Ishikawa (cell line): ENCODE results near the gene CDK16.

Experiments used
- CEBPB ChIP-seq: IDR thresholded peaks from 2 replicates; pipeline ENCODE4 v1.6.1; 2012
- CREB1 ChIP-seq: IDR thresholded peaks from 2 replicates; pipeline ENCODE4 v1.6.1; 2012; ENCODE audit warnings: low read depth
- EGR1 ChIP-seq: IDR thresholded peaks from 2 replicates; pipeline ENCODE4 v1.6.1; 2012
- EP300 ChIP-seq: IDR thresholded peaks from 2 replicates; pipeline ENCODE4 v1.6.1; 2012; ENCODE audit warnings: borderline replicate concordance
- FOXM1 ChIP-seq: IDR thresholded peaks from 2 replicates; pipeline ENCODE4 v1.6.1; 2012; ENCODE audit warnings: low read depth, borderline replicate concordance
- NFIC ChIP-seq: IDR thresholded peaks from 2 replicates; pipeline ENCODE4 v1.6.1; 2012
- RAD21 ChIP-seq: IDR thresholded peaks from 2 replicates; pipeline ENCODE4 v1.6.1; 2012; ENCODE audit warnings: low read depth
- REST ChIP-seq: IDR thresholded peaks from 2 replicates; pipeline ENCODE4 v1.6.1; 2012; ENCODE audit warnings: low read depth, mild to moderate bottlenecking
- TAF1 ChIP-seq: IDR thresholded peaks from 2 replicates; pipeline ENCODE4 v1.6.1; 2012; ENCODE audit warnings: low read depth, mild to moderate bottlenecking
- TCF12 ChIP-seq: IDR thresholded peaks from 2 replicates; pipeline ENCODE4 v1.6.1; 2012; ENCODE audit warnings: low read depth
- TEAD4 ChIP-seq: IDR thresholded peaks from 2 replicates; pipeline ENCODE4 v1.6.1; 2012
- YY1 ChIP-seq: IDR thresholded peaks from 2 replicates; pipeline ENCODE4 v1.6.1; 2012; ENCODE audit warnings: low read depth
- ZBTB7A ChIP-seq: IDR thresholded peaks from 2 replicates; pipeline ENCODE4 v1.6.1; 2012; ENCODE audit warnings: low read depth
- TF ChIP-seq, protein P1 (sequence below): IDR thresholded peaks from 2 replicates; pipeline ENCODE4 v1.6.1; 2012
- TF ChIP-seq, protein P2 (sequence below): IDR thresholded peaks from 2 replicates; pipeline ENCODE4 v1.6.1; 2012

CDK16 gene

DNA sequence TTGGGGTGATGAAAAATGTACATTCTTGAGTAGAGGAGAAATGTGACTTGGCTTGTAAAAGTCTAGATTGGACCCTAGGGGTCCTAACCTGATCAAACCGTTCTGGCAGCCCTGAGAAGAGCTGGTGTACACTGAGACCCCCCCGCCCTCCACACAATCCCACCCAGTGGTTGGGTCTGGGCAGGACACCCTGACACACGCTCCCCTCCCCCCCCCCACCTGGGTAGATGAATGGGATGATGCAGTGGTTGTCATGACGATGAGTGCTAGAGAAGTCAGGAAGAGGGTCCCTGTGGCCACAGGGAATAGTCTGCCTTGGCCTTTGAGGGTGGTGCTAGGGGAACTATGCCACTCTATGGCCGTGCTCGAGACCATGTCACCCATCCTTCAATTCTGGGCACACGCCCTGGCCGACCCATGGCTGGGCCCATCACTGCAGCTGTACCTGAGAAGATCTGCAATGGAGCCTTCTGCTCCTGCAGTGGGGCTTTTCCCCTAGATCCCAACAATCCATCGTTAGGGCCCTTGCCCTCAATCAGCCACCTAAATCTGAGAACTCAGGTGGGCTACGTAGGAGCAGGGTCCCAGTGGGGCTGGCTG lies 4.4 kb downstream of the CDK16 start:
- no peak for TF ChIP-seq TEAD4
- TF ChIP-seq TCF12, result no peak
- TF ChIP-seq CEBPB, result no peak
- no peak for TF ChIP-seq EP300
- no peak for TF ChIP-seq TAF1
- no peak for TF ChIP-seq FOXM1
- TF ChIP-seq, protein P1, sequence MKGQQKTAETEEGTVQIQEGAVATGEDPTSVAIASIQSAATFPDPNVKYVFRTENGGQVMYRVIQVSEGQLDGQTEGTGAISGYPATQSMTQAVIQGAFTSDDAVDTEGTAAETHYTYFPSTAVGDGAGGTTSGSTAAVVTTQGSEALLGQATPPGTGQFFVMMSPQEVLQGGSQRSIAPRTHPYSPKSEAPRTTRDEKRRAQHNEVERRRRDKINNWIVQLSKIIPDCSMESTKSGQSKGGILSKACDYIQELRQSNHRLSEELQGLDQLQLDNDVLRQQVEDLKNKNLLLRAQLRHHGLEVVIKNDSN, result no peak
- TF ChIP-seq NFIC, result no peak
- TF ChIP-seq REST, result no peak

GRCh38 chrX:47223476-47224250 lies 5.2 kb downstream of the CDK16 start:
- TF ChIP-seq TAF1, result no peak
- no peak for TF ChIP-seq NFIC
- TF ChIP-seq EGR1, result no peak
- TF ChIP-seq, protein P1, result no peak
- no peak for TF ChIP-seq CREB1
- TF ChIP-seq ZBTB7A, result no peak
- TF ChIP-seq REST, result no peak
- no peak for TF ChIP-seq EP300
- no peak for TF ChIP-seq TCF12
- TF ChIP-seq TEAD4, result no peak
- no peak for TF ChIP-seq RAD21
- TF ChIP-seq YY1, result no peak
- no peak for TF ChIP-seq FOXM1
- TF ChIP-seq, protein P2, sequence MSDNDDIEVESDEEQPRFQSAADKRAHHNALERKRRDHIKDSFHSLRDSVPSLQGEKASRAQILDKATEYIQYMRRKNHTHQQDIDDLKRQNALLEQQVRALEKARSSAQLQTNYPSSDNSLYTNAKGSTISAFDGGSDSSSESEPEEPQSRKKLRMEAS, result no peak
- TF ChIP-seq CEBPB, result no peak

- no peak for TF ChIP-seq RAD21
- no peak for TF ChIP-seq CEBPB
- TF ChIP-seq TCF12, result no peak
- TF ChIP-seq FOXM1, result no peak
- TF ChIP-seq NFIC, result no peak
- TF ChIP-seq YY1, result no peak
- TF ChIP-seq TAF1, result no peak
- TF ChIP-seq TEAD4, result no peak
Observed at GRCh38 chrX:47224266-47224895, 5.9 kb downstream of the CDK16 start.

GRCh38 chrX:47224896-47225290 lies 6.4 kb downstream of the CDK16 start:
- TF ChIP-seq TCF12, result no peak
- no peak for TF ChIP-seq CREB1
- no peak for TF ChIP-seq EP300
- no peak for TF ChIP-seq NFIC
- TF ChIP-seq TEAD4, result no peak
- TF ChIP-seq, protein P2, result no peak
- TF ChIP-seq ZBTB7A, result no peak
- no peak for TF ChIP-seq RAD21

GRCh38 chrX:47226071-47226470 lies 7.6 kb downstream of the CDK16 start:
- TF ChIP-seq EGR1, result no peak
- TF ChIP-seq TCF12, result no peak
- TF ChIP-seq, protein P1, result no peak
- TF ChIP-seq NFIC, result no peak
- TF ChIP-seq TAF1, result no peak
- TF ChIP-seq EP300, result no peak
- no peak for TF ChIP-seq RAD21
- no peak for TF ChIP-seq YY1
- TF ChIP-seq, protein P2, result no peak
- no peak for TF ChIP-seq CEBPB
- no peak for TF ChIP-seq CREB1
